C4-2B (cell line): ENCODE measurements around the gene NFE2L2.

Experiments used
- ZFX ChIP-seq: fragments of 450-650 bp; IDR thresholded peaks from 2 replicates; pipeline ENCODE4 v1.6.1; 2017
- TF ChIP-seq, protein P1 (sequence below): fragments of 450-650 bp; conservative IDR thresholded peaks from 2 replicates; pipeline ENCODE4 v1.5.1; 2017; ENCODE audit warnings: mild to moderate bottlenecking

DNA sequence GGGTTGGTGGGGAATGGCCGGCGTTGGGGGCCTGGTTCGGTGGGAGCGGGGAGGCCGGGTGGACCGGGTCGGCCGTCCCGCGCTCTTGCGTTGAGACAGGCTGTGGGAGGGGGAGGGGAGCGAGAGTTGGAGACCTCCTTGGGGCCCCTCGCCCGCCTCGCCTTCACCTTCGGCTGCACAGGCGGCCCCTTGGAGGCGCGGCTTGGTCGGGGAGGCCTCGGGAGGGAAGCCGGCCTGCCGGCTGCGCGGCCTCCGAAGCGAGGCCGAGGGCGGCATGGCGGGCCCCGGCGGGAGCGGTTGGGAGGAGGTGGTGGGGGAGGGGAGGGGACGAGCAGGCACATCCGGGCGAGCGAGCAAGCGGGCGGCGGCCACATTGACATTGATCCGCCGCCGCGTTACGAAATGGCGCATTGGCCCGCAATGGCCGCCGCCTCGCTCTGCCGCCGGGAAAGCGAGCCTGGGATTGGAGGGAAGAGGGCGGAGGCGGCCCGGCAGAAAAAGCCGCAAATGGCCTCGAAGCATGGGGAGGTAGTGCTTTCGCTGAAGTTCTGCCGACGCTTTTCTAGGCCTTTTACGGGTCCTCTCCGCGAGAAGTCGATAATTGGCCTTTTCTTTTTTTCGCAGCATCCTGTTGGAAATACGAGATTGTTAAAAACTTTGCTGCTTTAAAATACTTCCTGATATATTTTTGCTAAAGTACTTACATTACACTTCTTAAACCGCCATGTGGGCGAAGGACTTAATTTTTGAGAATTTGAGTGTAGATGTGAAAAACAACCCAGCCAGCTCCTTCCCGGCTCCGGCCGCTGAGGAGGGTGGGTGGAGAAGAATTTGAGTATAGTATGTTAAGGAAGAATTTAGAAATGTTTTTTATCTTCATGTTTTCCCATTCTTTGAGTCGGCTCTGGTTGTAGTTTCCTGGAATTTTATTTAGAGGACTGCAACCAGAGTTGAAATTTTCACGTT is 51.4 kb downstream of the NFE2L2 start:
- TF ChIP-seq, protein P1, sequence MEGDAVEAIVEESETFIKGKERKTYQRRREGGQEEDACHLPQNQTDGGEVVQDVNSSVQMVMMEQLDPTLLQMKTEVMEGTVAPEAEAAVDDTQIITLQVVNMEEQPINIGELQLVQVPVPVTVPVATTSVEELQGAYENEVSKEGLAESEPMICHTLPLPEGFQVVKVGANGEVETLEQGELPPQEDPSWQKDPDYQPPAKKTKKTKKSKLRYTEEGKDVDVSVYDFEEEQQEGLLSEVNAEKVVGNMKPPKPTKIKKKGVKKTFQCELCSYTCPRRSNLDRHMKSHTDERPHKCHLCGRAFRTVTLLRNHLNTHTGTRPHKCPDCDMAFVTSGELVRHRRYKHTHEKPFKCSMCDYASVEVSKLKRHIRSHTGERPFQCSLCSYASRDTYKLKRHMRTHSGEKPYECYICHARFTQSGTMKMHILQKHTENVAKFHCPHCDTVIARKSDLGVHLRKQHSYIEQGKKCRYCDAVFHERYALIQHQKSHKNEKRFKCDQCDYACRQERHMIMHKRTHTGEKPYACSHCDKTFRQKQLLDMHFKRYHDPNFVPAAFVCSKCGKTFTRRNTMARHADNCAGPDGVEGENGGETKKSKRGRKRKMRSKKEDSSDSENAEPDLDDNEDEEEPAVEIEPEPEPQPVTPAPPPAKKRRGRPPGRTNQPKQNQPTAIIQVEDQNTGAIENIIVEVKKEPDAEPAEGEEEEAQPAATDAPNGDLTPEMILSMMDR, result no peak
- peak; percentile 85 for TF ChIP-seq ZFX
